Ammon's horn (tissue), 1 donor: ENCODE measurements around the gene NFATC2.

Experiments used
- DNase-seq: peaks from one replicate; pipeline ENCODE4 v3.0.0-alpha.2; 2016; ENCODE audit warnings: low spot score

NFATC2 gene

GRCh38 chr20:51429696-51430095 is 112.8 kb downstream of the NFATC2 start:
- DNase-seq, result no peak

GRCh38 chr20:51429144-51429482 is 113.4 kb downstream of the NFATC2 start:
- no peak for DNase-seq

DNA sequence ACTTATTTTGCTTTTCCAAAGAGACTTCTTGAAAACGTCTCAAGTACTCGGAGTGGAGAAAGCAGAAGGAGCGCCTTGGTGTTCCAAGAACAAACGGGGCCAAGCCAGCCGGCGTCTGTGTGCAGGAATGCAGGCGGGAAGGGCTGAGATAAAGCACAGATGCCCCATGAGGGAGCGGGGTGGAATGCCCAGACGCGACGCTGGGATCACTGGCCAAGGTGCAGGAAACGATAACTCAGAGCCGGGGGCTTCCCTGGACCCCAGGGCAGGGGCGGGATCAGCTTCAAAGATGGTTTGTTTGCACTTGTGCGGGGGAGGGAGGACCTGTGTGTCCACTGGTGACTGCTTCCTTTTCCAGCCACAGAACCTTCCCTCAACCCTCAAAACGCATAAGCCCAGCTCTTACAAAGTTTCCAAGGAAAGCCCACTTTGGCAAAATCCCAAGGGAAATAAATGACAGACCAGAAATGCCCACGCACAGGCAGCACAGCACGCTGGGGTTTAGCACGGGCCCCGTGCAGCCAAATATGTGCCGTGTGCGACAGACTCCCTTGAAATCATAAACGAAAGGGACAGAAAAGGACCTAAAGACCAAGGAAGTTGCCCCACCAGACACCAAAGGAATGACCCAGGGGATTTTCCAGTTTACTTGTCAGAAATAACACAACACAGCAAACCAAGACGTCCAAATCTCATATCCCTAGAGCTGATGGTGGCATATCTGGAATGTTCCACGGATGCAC is 113.9 kb downstream of the NFATC2 start:
- no peak for DNase-seq

- DNase-seq, result no peak
These were observed 114.7 kb downstream of the NFATC2 start for GRCh38 chr20:51427651-51428291.

DNA sequence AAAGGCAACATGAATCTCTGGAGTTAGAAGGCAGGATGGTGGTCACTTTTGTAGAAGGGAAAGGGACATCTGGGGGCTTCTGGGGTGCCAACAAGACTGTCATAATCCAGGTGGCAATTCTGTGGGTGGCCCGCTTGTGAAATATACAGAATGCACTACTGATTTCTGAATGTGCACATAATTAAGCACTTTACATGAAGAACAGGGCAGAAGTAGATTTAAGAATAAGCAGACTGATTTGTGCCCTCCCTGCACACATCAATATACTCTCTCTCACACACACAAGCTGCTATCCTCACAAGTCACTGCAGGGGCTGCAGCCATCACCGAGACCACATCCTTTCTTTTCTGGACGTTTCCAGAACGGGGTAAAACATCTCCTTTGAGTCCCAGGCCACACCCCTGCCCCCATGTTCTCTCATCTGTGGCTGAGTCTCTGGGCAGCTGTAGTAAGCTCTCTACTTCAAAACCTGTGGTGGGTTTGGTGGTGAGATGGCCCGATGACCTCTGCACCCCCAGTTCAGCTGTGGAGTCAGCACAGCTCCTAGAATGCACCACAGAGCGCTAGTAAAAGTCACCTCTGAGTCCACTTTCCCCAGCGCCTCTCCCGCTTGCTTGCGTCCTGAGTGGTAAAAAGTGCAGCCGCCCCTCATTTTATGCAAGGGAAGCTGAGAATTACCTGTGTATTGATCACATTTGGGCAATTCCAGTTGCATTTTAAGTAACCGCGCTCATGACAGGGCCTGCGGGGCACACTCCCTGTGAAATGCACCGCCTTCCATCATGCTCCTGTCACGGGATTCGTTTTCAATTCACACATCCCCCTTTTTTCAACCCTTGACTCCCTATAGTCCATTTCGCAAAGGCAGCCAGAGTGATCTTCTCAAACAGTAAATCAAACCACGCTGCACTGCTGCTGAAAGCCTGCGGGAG is 115.5 kb downstream of the NFATC2 start:
- no peak for DNase-seq

- no peak for DNase-seq
These were observed 117.0 kb downstream of the NFATC2 start for GRCh38 chr20:51425347-51426106.

- DNase-seq, result no peak
These were observed 118.0 kb downstream of the NFATC2 start for GRCh38 chr20:51424270-51425117.

GRCh38 chr20:51423810-51424209 is 118.7 kb downstream of the NFATC2 start:
- no peak for DNase-seq

DNA sequence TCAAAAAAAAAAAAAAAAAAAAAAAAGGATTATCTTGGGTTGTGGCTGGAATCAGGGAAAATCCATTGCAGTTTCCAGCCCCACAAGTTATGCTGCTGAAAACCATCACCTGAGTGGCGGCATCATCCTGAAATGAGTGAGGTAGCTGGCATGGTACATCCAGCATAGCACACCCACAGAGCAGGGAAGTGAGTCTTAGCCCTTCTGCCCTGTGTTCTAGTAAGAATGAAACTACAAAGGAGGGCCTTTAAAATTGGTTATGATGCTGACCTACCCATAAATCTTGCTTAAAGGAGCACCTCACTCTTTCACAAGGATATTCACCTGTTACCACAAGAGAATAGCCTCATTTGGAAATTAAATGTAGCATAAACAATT is 119.2 kb downstream of the NFATC2 start:
- DNase-seq, result no peak

- DNase-seq, result no peak
These were observed 119.8 kb downstream of the NFATC2 start for GRCh38 chr20:51422514-51423289.

- no peak for DNase-seq
These were observed 121.7 kb downstream of the NFATC2 start for GRCh38 chr20:51420805-51421204.

GRCh38 chr20:51420111-51420510 is 122.4 kb downstream of the NFATC2 start:
- DNase-seq, result no peak

DNA sequence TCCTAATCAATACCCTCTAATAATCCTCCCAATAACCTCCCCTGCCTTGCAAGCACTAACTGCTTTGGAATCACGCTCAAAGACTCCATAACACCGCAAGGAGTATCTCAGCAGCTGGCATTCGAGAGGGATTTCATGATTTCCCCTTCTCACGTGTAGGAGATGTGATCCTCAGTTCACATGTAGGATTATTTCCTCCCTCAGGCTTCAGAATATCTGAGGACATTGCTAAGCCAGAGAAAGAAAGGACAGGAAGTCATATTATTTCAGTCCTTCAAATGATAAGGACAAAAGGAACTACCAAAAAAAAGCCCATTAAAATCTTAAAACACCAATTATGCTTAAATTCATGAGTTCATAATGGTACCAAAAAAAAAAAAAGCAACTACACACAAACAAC is 122.9 kb downstream of the NFATC2 start:
- DNase-seq, result no peak

DNA sequence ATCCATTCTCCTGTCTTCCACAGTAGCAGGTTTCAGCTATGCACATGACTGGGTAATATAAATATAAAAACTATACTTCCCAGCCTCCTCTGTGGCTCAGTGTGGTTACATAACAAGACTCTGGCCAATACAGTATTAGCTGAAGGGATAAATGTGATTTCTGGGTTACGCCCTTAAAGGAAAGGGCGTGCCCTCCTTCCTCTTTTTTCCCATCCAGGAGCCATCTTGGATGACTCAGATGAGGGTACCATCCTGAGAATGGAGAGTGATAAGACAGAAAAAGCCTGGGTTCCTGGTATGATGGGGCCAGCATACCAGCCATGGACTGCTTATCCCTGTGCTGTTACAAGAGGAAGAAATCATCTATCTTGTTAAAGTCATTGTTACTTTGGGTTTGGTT is 123.3 kb downstream of the NFATC2 start:
- no peak for DNase-seq

- DNase-seq, result no peak
These were observed 124.4 kb downstream of the NFATC2 start for GRCh38 chr20:51418137-51418529.

- DNase-seq, result no peak
These were observed 125.0 kb downstream of the NFATC2 start for GRCh38 chr20:51417250-51418136.

GRCh38 chr20:51416532-51417249 is 125.8 kb downstream of the NFATC2 start:
- DNase-seq, result no peak

- no peak for DNase-seq
These were observed 128.7 kb downstream of the NFATC2 start for GRCh38 chr20:51413857-51414256.
